HEK293 (cell line): ENCODE results near the gene PIP5KL1.

Source experiments
- MZF1 ChIP-seq: fragments of 450-650 bp; formaldehyde crosslinking; IDR thresholded peaks from 2 replicates; pipeline ENCODE4 v1.5.1; 2017; ENCODE audit warnings: missing biosample characterization, missing genetic modification characterization, borderline replicate concordance
- SETDB1 ChIP-seq: IDR thresholded peaks from one replicate; pipeline ENCODE4 v1.6.1; 2017; ENCODE audit warnings: mild to moderate bottlenecking, low read length, moderate library complexity, mixed read lengths; ENCODE audit not compliant: insufficient read length
- SP2 ChIP-seq: fragments of 450-650 bp; formaldehyde crosslinking; IDR thresholded peaks from 2 replicates; pipeline ENCODE4 v1.5.1; 2016; ENCODE audit warnings: missing biosample characterization, missing genetic modification characterization
- TCF7L2 ChIP-seq: IDR thresholded peaks from 2 replicates; pipeline ENCODE4 v1.6.1; 2011; ENCODE audit warnings: low read depth, mild to moderate bottlenecking, inconsistent platforms, low read length, moderate library complexity, borderline replicate concordance
- ZBTB7A ChIP-seq: fragments of 450-650 bp; formaldehyde crosslinking; IDR thresholded peaks from 2 replicates; pipeline ENCODE4 v1.5.1; 2016; ENCODE audit warnings: low read depth, missing biosample characterization, missing genetic modification characterization
- ZNF112 ChIP-seq: fragments of 450-650 bp; formaldehyde crosslinking; IDR thresholded peaks from 2 replicates; pipeline ENCODE4 v1.5.0; 2017; ENCODE audit warnings: missing biosample characterization, missing genetic modification characterization
- ZNF211 ChIP-seq: fragments of 450-650 bp; formaldehyde crosslinking; IDR thresholded peaks from 2 replicates; pipeline ENCODE4 v1.5.1; 2016; ENCODE audit warnings: low read depth, missing biosample characterization, missing genetic modification characterization
- ZNF239 ChIP-seq: fragments of 450-650 bp; formaldehyde crosslinking; IDR thresholded peaks from 2 replicates; pipeline ENCODE4 v1.5.1; 2016; ENCODE audit warnings: missing biosample characterization, missing genetic modification characterization
- ZNF311 ChIP-seq: fragments of 450-650 bp; formaldehyde crosslinking; IDR thresholded peaks from 2 replicates; pipeline ENCODE4 v1.5.1; 2017; ENCODE audit warnings: missing biosample characterization, missing genetic modification characterization, borderline replicate concordance
- ZNF350 ChIP-seq: fragments of 450-650 bp; formaldehyde crosslinking; IDR thresholded peaks from 2 replicates; pipeline ENCODE4 v1.5.0; 2017; ENCODE audit warnings: missing biosample characterization, mild to moderate bottlenecking, missing genetic modification characterization
- ZNF391 ChIP-seq: fragments of 450-650 bp; formaldehyde crosslinking; IDR thresholded peaks from 2 replicates; pipeline ENCODE4 v1.5.1; 2016; ENCODE audit warnings: low read depth, missing biosample characterization, missing genetic modification characterization, borderline replicate concordance
- ZNF423 ChIP-seq: fragments of 450-650 bp; formaldehyde crosslinking; IDR thresholded peaks from 2 replicates; pipeline ENCODE4 v1.5.1; 2016; ENCODE audit warnings: missing biosample characterization, missing genetic modification characterization
- ZNF433 ChIP-seq: fragments of 450-650 bp; formaldehyde crosslinking; IDR thresholded peaks from 2 replicates; pipeline ENCODE4 v1.5.1; 2016; ENCODE audit warnings: missing biosample characterization, missing genetic modification characterization, low read depth
- ZNF530 ChIP-seq: fragments of 450-650 bp; formaldehyde crosslinking; IDR thresholded peaks from 2 replicates; pipeline ENCODE4 v1.5.1; 2016; ENCODE audit warnings: low read depth, missing biosample characterization, missing genetic modification characterization
- ZNF558 ChIP-seq: fragments of 450-650 bp; formaldehyde crosslinking; IDR thresholded peaks from 2 replicates; pipeline ENCODE4 v1.5.1; 2016; ENCODE audit warnings: missing biosample characterization, missing genetic modification characterization
- ZNF677 ChIP-seq: fragments of 450-650 bp; IDR thresholded peaks from 2 replicates; pipeline ENCODE4 v1.5.0; 2018; ENCODE audit warnings: missing biosample characterization, mild to moderate bottlenecking, missing genetic modification characterization, moderate library complexity
- ZNF76 ChIP-seq: fragments of 450-650 bp; formaldehyde crosslinking; IDR thresholded peaks from 2 replicates; pipeline ENCODE4; 2016; ENCODE audit warnings: low read depth, missing biosample characterization, missing genetic modification characterization, borderline replicate concordance
- ZNF843 ChIP-seq: fragments of 450-650 bp; formaldehyde crosslinking; IDR thresholded peaks from 2 replicates; pipeline ENCODE4 v1.5.1; 2016; ENCODE audit warnings: missing biosample characterization, missing genetic modification characterization
- TF ChIP-seq, protein P1 (sequence below): fragments of 450-650 bp; formaldehyde crosslinking; IDR thresholded peaks from 2 replicates; pipeline ENCODE4 v1.5.1; 2016; ENCODE audit warnings: missing biosample characterization, missing genetic modification characterization
- TF ChIP-seq, protein P2 (sequence below): fragments of 450-650 bp; formaldehyde crosslinking; IDR thresholded peaks from 2 replicates; pipeline ENCODE4 v1.5.1; 2016; ENCODE audit warnings: missing biosample characterization, missing genetic modification characterization
- TF ChIP-seq, protein P3 (sequence below): fragments of 450-650 bp; formaldehyde crosslinking; IDR thresholded peaks from 2 replicates; pipeline ENCODE4 v1.5.1; 2016; ENCODE audit warnings: missing biosample characterization, missing genetic modification characterization
- TF ChIP-seq, protein P4 (sequence below): IDR thresholded peaks from 2 replicates; pipeline ENCODE4 v1.6.1; 2011; ENCODE audit warnings: mild to moderate bottlenecking, low read depth, low read length, borderline replicate concordance
- TF ChIP-seq, protein P5 (sequence below): fragments of 450-650 bp; formaldehyde crosslinking; IDR thresholded peaks from 2 replicates; pipeline ENCODE4 v1.5.1; 2016; ENCODE audit warnings: missing biosample characterization, missing genetic modification characterization
- TF ChIP-seq, protein P6 (sequence below): fragments of 450-650 bp; formaldehyde crosslinking; IDR thresholded peaks from 2 replicates; pipeline ENCODE4 v1.5.0; 2017; ENCODE audit warnings: missing biosample characterization, missing genetic modification characterization, borderline replicate concordance

The PIP5KL1 gene

DNA sequence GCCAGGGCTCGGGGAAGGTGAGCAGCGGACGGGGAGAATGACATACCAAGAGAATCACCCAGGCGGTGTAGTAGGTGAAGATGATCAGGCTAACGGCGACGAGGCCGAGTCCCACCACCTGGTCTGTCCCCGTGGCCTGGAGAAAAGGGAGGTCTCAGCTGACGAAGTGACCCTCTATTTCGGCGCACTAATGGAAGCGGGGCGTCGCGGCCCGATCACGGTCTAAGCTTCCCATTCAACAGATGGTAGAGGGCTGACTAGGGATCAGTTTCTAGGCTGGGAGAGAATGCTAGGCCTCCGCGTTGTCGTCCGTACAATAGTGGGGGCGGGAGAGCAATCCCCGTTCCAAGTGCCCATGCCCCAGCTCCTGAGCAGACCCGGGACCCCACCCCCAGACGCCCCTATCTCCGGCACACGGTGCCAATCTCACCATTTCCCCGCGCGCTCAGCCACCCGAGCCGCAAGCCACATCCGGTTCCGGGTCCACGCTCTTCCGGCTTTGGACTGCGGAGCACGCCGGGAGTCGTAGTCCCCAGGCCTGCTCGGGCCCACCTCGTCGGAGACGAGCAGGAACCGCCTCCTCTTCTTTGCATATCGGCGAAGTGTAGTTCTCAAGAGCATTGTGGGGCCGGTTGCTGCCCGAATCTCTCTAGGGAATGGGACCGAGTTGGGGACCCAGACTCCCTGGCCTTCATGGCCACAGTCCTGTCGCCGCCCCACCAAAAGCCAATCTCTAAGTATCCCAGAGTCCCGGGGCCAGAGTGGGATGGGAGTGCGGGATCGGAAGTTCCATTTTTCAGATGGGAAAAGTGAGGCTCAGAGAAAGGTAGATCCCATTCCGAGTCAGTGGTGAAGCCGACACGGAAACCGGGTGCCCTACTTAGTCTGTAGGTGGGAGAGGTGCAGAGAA, 7.1 kb upstream of the PIP5KL1 start, which contains the start of gene DPM2 (continued):
- TF ChIP-seq SETDB1 = no peak
- TF ChIP-seq, protein P1, sequence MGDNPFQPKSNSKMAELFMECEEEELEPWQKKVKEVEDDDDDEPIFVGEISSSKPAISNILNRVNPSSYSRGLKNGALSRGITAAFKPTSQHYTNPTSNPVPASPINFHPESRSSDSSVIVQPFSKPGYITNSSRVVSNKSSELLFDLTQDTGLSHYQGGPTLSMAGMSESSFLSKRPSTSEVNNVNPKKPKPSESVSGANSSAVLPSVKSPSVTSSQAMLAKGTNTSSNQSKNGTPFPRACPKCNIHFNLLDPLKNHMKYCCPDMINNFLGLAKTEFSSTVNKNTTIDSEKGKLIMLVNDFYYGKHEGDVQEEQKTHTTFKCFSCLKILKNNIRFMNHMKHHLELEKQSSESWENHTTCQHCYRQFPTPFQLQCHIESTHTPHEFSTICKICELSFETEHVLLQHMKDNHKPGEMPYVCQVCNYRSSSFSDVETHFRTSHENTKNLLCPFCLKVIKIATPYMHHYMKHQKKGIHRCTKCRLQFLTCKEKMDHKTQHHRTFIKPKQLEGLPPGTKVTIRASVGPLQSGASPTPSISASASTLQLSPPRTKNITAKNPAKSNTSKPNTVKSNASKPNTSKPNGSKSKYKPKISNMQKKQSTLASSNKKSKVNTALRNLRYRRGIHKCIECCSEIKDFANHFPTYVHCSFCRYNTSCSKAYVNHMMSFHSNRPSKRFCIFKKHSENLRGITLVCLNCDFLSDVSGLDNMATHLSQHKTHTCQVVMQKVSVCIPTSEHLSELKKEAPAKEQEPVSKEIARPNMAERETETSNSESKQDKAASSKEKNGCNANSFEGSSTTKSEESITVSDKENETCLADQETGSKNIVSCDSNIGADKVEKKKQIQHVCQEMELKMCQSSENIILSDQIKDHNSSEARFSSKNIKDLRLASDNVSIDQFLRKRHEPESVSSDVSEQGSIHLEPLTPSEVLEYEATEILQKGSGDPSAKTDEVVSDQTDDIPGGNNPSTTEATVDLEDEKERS = no peak
- TF ChIP-seq, protein P2, sequence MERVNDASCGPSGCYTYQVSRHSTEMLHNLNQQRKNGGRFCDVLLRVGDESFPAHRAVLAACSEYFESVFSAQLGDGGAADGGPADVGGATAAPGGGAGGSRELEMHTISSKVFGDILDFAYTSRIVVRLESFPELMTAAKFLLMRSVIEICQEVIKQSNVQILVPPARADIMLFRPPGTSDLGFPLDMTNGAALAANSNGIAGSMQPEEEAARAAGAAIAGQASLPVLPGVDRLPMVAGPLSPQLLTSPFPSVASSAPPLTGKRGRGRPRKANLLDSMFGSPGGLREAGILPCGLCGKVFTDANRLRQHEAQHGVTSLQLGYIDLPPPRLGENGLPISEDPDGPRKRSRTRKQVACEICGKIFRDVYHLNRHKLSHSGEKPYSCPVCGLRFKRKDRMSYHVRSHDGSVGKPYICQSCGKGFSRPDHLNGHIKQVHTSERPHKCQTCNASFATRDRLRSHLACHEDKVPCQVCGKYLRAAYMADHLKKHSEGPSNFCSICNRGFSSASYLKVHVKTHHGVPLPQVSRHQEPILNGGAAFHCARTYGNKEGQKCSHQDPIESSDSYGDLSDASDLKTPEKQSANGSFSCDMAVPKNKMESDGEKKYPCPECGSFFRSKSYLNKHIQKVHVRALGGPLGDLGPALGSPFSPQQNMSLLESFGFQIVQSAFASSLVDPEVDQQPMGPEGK (tag by site-specific recombination) = peak; percentile 63; the same call in 1 of the 2 replicates
- TF ChIP-seq ZNF211 (tag by site-specific recombination) = no peak
- no peak for TF ChIP-seq ZNF350 (tag by site-specific recombination)
- 0 out of 2 replicates have a peak, but pooled peaks have one; percentile 22 for TF ChIP-seq ZNF423 (tag by site-specific recombination)
- TF ChIP-seq ZNF558 (tag by site-specific recombination) = no peak
- TF ChIP-seq, protein P3, sequence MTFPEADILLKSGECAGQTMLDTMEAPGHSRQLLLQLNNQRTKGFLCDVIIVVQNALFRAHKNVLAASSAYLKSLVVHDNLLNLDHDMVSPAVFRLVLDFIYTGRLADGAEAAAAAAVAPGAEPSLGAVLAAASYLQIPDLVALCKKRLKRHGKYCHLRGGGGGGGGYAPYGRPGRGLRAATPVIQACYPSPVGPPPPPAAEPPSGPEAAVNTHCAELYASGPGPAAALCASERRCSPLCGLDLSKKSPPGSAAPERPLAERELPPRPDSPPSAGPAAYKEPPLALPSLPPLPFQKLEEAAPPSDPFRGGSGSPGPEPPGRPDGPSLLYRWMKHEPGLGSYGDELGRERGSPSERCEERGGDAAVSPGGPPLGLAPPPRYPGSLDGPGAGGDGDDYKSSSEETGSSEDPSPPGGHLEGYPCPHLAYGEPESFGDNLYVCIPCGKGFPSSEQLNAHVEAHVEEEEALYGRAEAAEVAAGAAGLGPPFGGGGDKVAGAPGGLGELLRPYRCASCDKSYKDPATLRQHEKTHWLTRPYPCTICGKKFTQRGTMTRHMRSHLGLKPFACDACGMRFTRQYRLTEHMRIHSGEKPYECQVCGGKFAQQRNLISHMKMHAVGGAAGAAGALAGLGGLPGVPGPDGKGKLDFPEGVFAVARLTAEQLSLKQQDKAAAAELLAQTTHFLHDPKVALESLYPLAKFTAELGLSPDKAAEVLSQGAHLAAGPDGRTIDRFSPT (tag by site-specific recombination) = peak; percentile 80
- TF ChIP-seq MZF1 (tag by site-specific recombination) = no peak
- no peak for TF ChIP-seq ZNF843 (tag by site-specific recombination)
- TF ChIP-seq ZNF530 = no peak
- TF ChIP-seq ZNF239 (tag by site-specific recombination) = no peak
- no peak for TF ChIP-seq ZNF112 (tag by site-specific recombination)
- TF ChIP-seq ZNF76 (tag by site-specific recombination) = peak; percentile 91
- TF ChIP-seq ZBTB7A (tag by site-specific recombination) = no peak
- TF ChIP-seq, protein P4, sequence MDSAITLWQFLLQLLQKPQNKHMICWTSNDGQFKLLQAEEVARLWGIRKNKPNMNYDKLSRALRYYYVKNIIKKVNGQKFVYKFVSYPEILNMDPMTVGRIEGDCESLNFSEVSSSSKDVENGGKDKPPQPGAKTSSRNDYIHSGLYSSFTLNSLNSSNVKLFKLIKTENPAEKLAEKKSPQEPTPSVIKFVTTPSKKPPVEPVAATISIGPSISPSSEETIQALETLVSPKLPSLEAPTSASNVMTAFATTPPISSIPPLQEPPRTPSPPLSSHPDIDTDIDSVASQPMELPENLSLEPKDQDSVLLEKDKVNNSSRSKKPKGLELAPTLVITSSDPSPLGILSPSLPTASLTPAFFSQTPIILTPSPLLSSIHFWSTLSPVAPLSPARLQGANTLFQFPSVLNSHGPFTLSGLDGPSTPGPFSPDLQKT = no peak
- TF ChIP-seq TCF7L2 = no peak
- no peak for TF ChIP-seq ZNF391 (tag by site-specific recombination)
- TF ChIP-seq ZNF311 = no peak
- TF ChIP-seq SP2 = peak; percentile 84
- TF ChIP-seq ZNF677 = no peak
- no peak for TF ChIP-seq ZNF433
- TF ChIP-seq, protein P5, sequence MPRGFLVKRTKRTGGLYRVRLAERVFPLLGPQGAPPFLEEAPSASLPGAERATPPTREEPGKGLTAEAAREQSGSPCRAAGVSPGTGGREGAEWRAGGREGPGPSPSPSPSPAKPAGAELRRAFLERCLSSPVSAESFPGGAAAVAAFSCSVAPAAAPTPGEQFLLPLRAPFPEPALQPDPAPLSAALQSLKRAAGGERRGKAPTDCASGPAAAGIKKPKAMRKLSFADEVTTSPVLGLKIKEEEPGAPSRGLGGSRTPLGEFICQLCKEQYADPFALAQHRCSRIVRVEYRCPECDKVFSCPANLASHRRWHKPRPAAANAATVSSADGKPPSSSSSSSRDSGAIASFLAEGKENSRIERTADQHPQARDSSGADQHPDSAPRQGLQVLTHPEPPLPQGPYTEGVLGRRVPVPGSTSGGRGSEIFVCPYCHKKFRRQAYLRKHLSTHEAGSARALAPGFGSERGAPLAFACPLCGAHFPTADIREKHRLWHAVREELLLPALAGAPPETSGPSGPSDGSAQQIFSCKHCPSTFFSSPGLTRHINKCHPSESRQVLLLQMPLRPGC = no peak
- TF ChIP-seq, protein P6, sequence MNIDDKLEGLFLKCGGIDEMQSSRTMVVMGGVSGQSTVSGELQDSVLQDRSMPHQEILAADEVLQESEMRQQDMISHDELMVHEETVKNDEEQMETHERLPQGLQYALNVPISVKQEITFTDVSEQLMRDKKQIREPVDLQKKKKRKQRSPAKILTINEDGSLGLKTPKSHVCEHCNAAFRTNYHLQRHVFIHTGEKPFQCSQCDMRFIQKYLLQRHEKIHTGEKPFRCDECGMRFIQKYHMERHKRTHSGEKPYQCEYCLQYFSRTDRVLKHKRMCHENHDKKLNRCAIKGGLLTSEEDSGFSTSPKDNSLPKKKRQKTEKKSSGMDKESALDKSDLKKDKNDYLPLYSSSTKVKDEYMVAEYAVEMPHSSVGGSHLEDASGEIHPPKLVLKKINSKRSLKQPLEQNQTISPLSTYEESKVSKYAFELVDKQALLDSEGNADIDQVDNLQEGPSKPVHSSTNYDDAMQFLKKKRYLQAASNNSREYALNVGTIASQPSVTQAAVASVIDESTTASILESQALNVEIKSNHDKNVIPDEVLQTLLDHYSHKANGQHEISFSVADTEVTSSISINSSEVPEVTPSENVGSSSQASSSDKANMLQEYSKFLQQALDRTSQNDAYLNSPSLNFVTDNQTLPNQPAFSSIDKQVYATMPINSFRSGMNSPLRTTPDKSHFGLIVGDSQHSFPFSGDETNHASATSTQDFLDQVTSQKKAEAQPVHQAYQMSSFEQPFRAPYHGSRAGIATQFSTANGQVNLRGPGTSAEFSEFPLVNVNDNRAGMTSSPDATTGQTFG (tag by site-specific recombination) = no peak
